Upper lobe of left lung (tissue), 4 donors: ENCODE data around the gene SLC25A26.

ENCODE experiments used
- CTCF ChIP-seq, 6 experiments: fragments of 450-650 bp in 4 of 6; fragments of 200-600 bp in 2 of 6; sonication (generic) in 2 of 6; IDR thresholded peaks; one replicate each; pipeline ENCODE4 v1.5.1; 2016 to 2019; ENCODE audit warnings: antibody characterized with exemption in 6 of 6
- POLR2A ChIP-seq, 4 donors: fragments of 450-650 bp; IDR thresholded peaks; one replicate each; pipeline ENCODE4 v1.5.1; 2016 to 2017; ENCODE audit warnings: antibody characterized with exemption in 4 of 4, mild to moderate bottlenecking in 2 of 4
- POLR2AphosphoS5 ChIP-seq, 2 donors: sonication (generic); formaldehyde crosslinking; IDR thresholded peaks; one replicate each; pipeline ENCODE4 v1.5.1; 2017; ENCODE audit warnings: antibody characterized with exemption in 2 of 2

- TF ChIP-seq POLR2AphosphoS5 (IDR thresholded peaks at IDR 0.05) (no peak), POLR2A (IDR thresholded peaks at IDR 0.05) (no peak), CTCF (IDR thresholded peaks at IDR 0.05) (no peak)
These were observed 48.1 kb downstream of the SLC25A26 start for GRCh38 chr3:66268864-66269263.
